NCI-H748 treated with DMSO at 0.1 percent for 48 hours (cell line): ENCODE data around the gene ADAM15.

Source experiments
- DNase-seq: peaks from one replicate; lab custom pipeline; 2025; lab: John Stamatoyannopoulos, UW

Gene ADAM15

GRCh38 chr1:155052439-155053395 is 1.6 kb downstream of the ADAM15 start:
- DNase-seq: no peak

- no peak for DNase-seq
Measured at GRCh38 chr1:155053531-155054105, 2.5 kb downstream of the ADAM15 start.

- DNase-seq: no peak
Measured at GRCh38 chr1:155057104-155057503, 6.0 kb downstream of the ADAM15 start.

- DNase-seq: no peak
Measured at GRCh38 chr1:155057788-155058211, 6.7 kb downstream of the ADAM15 start.

- DNase-seq: no peak
Measured at GRCh38 chr1:155060736-155061135, 9.6 kb downstream of the ADAM15 start.

- DNase-seq: peak; percentile 73
Measured at GRCh38 chr1:155061381-155062150, 10.4 kb downstream of the ADAM15 start.

GRCh38 chr1:155062151-155062686 is 11.1 kb downstream of the ADAM15 start:
- DNase-seq: no peak

- DNase-seq: peak; percentile 70
Measured at GRCh38 chr1:155062702-155063411, 11.7 kb downstream of the ADAM15 start.

- peak; percentile 68 for DNase-seq
Measured at GRCh38 chr1:155063550-155064110, 12.5 kb downstream of the ADAM15 start, which contains the start of gene EFNA4. Gene EFNA4, plus strand, starts transcription at chr1:155063740. Its CDS starts 84 bp downstream, at chr1:155063824.

GRCh38 chr1:155064111-155064831 is 13.2 kb downstream of the ADAM15 start:
- no peak for DNase-seq

GRCh38 chr1:155064832-155065429 is 13.8 kb downstream of the ADAM15 start:
- no peak for DNase-seq

GRCh38 chr1:155066777-155067176 is 15.7 kb downstream of the ADAM15 start:
- DNase-seq: no peak

- no peak for DNase-seq
Measured at GRCh38 chr1:155068599-155068998, 17.5 kb downstream of the ADAM15 start.

GRCh38 chr1:155069551-155070157 is 18.5 kb downstream of the ADAM15 start:
- no peak for DNase-seq

GRCh38 chr1:155070158-155070621 is 19.1 kb downstream of the ADAM15 start:
- peak; percentile 59 for DNase-seq

GRCh38 chr1:155070721-155071569 is 19.8 kb downstream of the ADAM15 start:
- DNase-seq: peak; percentile 69

- DNase-seq: no peak
Measured at GRCh38 chr1:155071701-155072100, 20.6 kb downstream of the ADAM15 start.

- DNase-seq: no peak
Measured at GRCh38 chr1:155072531-155073289, 21.6 kb downstream of the ADAM15 start.
